Smooth muscle cell (in vitro differentiated cells): ENCODE results near the gene STEAP3. TPM values are rescaled to one million over a fixed set of nuclear protein-coding genes. Genes with fewer than 3 reads are reported as not detected.

Experiments
- DNase-seq: peaks from one replicate; lab custom pipeline; 2025; ENCODE audit not compliant: unreplicated experiment; lab: John Stamatoyannopoulos, UW
- H2AFZ ChIP-seq: fragments of 200-600 bp; sonication (generic); 2 replicates; pipeline ENCODE4 v1.6.0; 2016; ENCODE audit warnings: antibody characterized with exemption, low read depth, mild to moderate bottlenecking
- H3F3A ChIP-seq: fragments of 200-600 bp; sonication (generic); 2 replicates; pipeline ENCODE4 v1.6.0; 2017; ENCODE audit warnings: antibody characterized with exemption, low read depth
- H3K27ac ChIP-seq: fragments of 200-600 bp; sonication (generic); 2 replicates; pipeline ENCODE4 v1.5.1; 2016; ENCODE audit warnings: low read depth, mild to moderate bottlenecking
- H3K27me3 ChIP-seq: fragments of 200-600 bp; sonication (generic); 2 replicates; pipeline ENCODE4 v1.6.1; 2016; ENCODE audit warnings: low read depth, mild to moderate bottlenecking
- H3K36me3 ChIP-seq: fragments of 200-600 bp; sonication (generic); 2 replicates; pipeline ENCODE4 v1.5.1; 2016; ENCODE audit warnings: low read depth
- H3K4me1 ChIP-seq: fragments of 200-600 bp; sonication (generic); 2 replicates; pipeline ENCODE4 v1.5.1; 2016; ENCODE audit warnings: low read depth
- H3K4me2 ChIP-seq: fragments of 200-600 bp; sonication (generic); 2 replicates; pipeline ENCODE4 v1.6.0; 2016; ENCODE audit warnings: mild to moderate bottlenecking
- H3K4me3 ChIP-seq: fragments of 200-600 bp; sonication (generic); 2 replicates; pipeline ENCODE4 v1.5.1; 2016; ENCODE audit warnings: mild to moderate bottlenecking
- H3K79me2 ChIP-seq: fragments of 200-600 bp; sonication (generic); 2 replicates; pipeline ENCODE4 v1.6.0; 2016; ENCODE audit warnings: low read depth, mild to moderate bottlenecking
- H3K9ac ChIP-seq: fragments of 200-600 bp; sonication (generic); 2 replicates; pipeline ENCODE4 v1.6.0; 2016; ENCODE audit warnings: low read depth
- H3K9me3 ChIP-seq: fragments of 200-600 bp; sonication (generic); replicated peaks from 2 replicates; pipeline ENCODE4 v1.5.1; 2016; ENCODE audit warnings: low read depth
- H4K20me1 ChIP-seq: fragments of 200-600 bp; sonication (generic); 2 replicates; pipeline ENCODE4 v1.6.0; 2016; ENCODE audit warnings: low read depth
- CTCF ChIP-seq: fragments of 200-600 bp; sonication (generic); IDR thresholded peaks from 2 replicates; pipeline ENCODE4 v1.5.1; 2017; ENCODE audit warnings: borderline replicate concordance, mild to moderate bottlenecking, antibody characterized with exemption; ENCODE audit not compliant: insufficient read depth, poor library complexity, severe bottlenecking
- WGBS: methylation state at CpG from one replicate; pipeline ENCODE4 v1.1.7; 2016; ENCODE audit warnings: low lambda C conversion rate; 5-methylcytosine and 5-hydroxymethylcytosine counted together
- polyA plus RNA-seq: library from polyadenylated mRNA; unstranded; fragments of >200 nt; fragmentation: Nextera tagmentation; extraction: Ambion mirVana; gene quantifications from 2 replicates; pipeline ENCODE4 v1.2.1, GENCODE V29; 2016
- total RNA-seq: library from RNA; depleted of rRNA; stranded (reverse); fragments of >200 nt; gene quantifications from 2 replicates; pipeline ENCODE4 v1.2.3, GENCODE V29; 2014

STEAP3 gene
- total and polyA plus RNA-seq, 2 experiments from 2014 or later, result 0.87 to 2.9 TPM

GRCh38 chr2:119179202-119179601 is 44.4 kb upstream of the STEAP3 start:
- no peaks in the 10 kb centered on the region for H3F3A ChIP-seq
- H4K20me1 ChIP-seq, result no peaks in the 10 kb centered on the region
- H3K9ac ChIP-seq, result no peak overlapping the region
- no peaks in the 10 kb centered on the region for H3K79me2 ChIP-seq
- WGBS, result 85% methylated on average over 2 of the region's 2 CpGs
- no peaks in the 10 kb centered on the region for H3K27me3 ChIP-seq
- H3K27ac ChIP-seq, result no peak overlapping the region
- no peaks in the 10 kb centered on the region for H3K4me1 ChIP-seq
- H3K4me2 ChIP-seq, result no peak overlapping the region
- H2AFZ ChIP-seq, result no peak overlapping the region
- H3K4me3 ChIP-seq, result no peak overlapping the region
- H3K36me3 ChIP-seq, result no peaks in the 10 kb centered on the region
- no peak for DNase-seq
- TF ChIP-seq CTCF, result no peak
- H3K9me3 ChIP-seq, result no peaks in the 10 kb centered on the region

- Histone ChIP-seq H3K4me3 (no peak overlapping the region), H3K27ac (no peak overlapping the region), H3K36me3 (no peaks in the 10 kb centered on the region), H3K4me1 (no peaks in the 10 kb centered on the region), H3K9ac (no peak overlapping the region), H2AFZ (no peak overlapping the region), H3F3A (no peaks in the 10 kb centered on the region), H3K4me2 (no peak overlapping the region), H3K79me2 (no peaks in the 10 kb centered on the region), H3K9me3 (no peaks in the 10 kb centered on the region), H3K27me3 (no peaks in the 10 kb centered on the region), H4K20me1 (no peaks in the 10 kb centered on the region)
- no peak for DNase-seq
- WGBS, result 78% methylated on average over 7 of the region's 7 CpGs
- no peak for TF ChIP-seq CTCF
These were observed 43.6 kb upstream of the STEAP3 start for GRCh38 chr2:119179991-119180390.

- no peaks in the 10 kb centered on the region for H3K9me3 ChIP-seq
- no peak for TF ChIP-seq CTCF
- H3K9ac ChIP-seq, result no peak overlapping the region
- H3K4me1 ChIP-seq, result no peaks in the 10 kb centered on the region
- no peaks in the 10 kb centered on the region for H4K20me1 ChIP-seq
- H3K4me3 ChIP-seq, result no peak overlapping the region
- DNase-seq, result no peak
- no peaks in the 10 kb centered on the region for H3K36me3 ChIP-seq
- no peak overlapping the region for H3K4me2 ChIP-seq
- no peak overlapping the region for H2AFZ ChIP-seq
- 86% methylated on average over 5 of the region's 5 CpGs for WGBS
- no peaks in the 10 kb centered on the region for H3F3A ChIP-seq
- H3K27me3 ChIP-seq, result no peaks in the 10 kb centered on the region
- no peak overlapping the region for H3K27ac ChIP-seq
- no peaks in the 10 kb centered on the region for H3K79me2 ChIP-seq
These were observed 42.7 kb upstream of the STEAP3 start for GRCh38 chr2:119180892-119181291.

- no peak overlapping the region for H3K9ac ChIP-seq
- no peak for DNase-seq
- H3K27me3 ChIP-seq, result no peaks in the 10 kb centered on the region
- no peaks in the 10 kb centered on the region for H3K79me2 ChIP-seq
- no peaks in the 10 kb centered on the region for H3K9me3 ChIP-seq
- no peak overlapping the region for H3K27ac ChIP-seq
- no peak for TF ChIP-seq CTCF
- H3K4me3 ChIP-seq, result no peak overlapping the region
- H3K4me1 ChIP-seq, result no peaks in the 10 kb centered on the region
- no peaks in the 10 kb centered on the region for H3F3A ChIP-seq
- no peak overlapping the region for H2AFZ ChIP-seq
- no peaks in the 10 kb centered on the region for H3K36me3 ChIP-seq
- no peaks in the 10 kb centered on the region for H4K20me1 ChIP-seq
- H3K4me2 ChIP-seq, result no peak overlapping the region
- WGBS, result 89% methylated on average over 10 of the region's 10 CpGs
These were observed 42.2 kb upstream of the STEAP3 start for GRCh38 chr2:119181391-119181790.
